Lower leg skin (tissue), 3 donors: ENCODE results near the gene WFDC1.

Experiments
- CTCF ChIP-seq, 3 donors: fragments of 450-650 bp; IDR thresholded peaks; one replicate each; pipeline ENCODE4 v1.5.1; 2016; ENCODE audit warnings: antibody characterized with exemption in 3 of 3, mild to moderate bottlenecking in 3 of 3, moderate library complexity in 2 of 3
- POLR2A ChIP-seq, 2 donors: fragments of 450-650 bp; IDR thresholded peaks; one replicate each; pipeline ENCODE4 v1.6.1; 2016 to 2017; ENCODE audit warnings: antibody characterized with exemption in 2 of 2, mild to moderate bottlenecking in 1 of 2, moderate library complexity in 1 of 2

GRCh38 chr16:84367297-84367680, 72.6 kb downstream of the WFDC1 start:
- TF ChIP-seq CTCF (IDR thresholded peaks at IDR 0.05) (no peak), POLR2A (IDR thresholded peaks at IDR 0.05) (no peak)
